Left hindlimb (tissue), 1 donor: ENCODE results near the gene FAM83F.

ENCODE experiments used
- DNase-seq: peaks from one replicate; pipeline ENCODE4 v3.0.0-alpha.2; 2018

Gene FAM83F

DNA sequence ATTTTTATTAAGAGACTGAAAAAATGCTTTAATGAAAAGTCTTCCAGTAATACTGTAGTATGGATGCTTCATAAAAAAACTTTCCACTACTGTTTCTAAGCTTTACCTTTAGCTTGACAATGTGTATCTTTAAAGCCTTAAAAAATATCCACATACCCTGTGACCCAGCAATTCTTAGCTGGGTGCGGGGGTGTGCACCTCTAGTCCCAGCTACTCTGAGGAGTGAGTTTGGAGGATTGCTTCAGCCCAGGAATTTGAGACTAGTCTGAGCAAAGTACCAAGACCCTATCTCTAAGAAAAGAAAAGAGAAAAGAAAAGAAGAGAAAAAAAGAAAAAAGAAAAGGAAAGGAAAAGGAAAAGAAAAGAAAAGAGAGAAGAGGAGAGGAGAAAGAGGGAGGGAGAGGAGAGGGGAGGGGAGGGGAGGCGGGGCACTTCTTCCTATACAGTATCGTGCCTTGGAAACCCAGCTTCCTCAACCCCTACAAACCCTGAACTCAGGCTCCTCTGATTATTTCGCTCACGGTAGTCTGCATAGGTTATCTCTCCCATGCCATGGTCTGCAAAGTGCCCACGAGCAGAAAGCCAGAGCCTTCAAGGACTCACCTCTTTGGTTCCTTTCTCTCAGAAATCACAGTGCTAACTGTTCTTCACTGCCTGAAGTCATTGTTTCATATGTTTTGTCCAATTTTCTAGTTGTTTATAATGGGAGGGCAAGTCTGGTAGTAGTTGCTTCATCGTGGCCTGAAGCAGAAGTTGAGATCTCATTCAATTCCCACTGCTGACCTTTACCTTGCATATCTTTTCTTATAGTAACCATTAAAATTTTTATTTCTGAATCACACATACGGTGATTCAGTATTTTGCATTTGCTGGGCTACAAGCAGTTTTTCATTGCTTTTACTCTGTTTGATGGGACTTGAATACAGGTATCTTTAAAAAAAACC lies 82.2 kb downstream of the FAM83F start:
- no peak for DNase-seq

DNA sequence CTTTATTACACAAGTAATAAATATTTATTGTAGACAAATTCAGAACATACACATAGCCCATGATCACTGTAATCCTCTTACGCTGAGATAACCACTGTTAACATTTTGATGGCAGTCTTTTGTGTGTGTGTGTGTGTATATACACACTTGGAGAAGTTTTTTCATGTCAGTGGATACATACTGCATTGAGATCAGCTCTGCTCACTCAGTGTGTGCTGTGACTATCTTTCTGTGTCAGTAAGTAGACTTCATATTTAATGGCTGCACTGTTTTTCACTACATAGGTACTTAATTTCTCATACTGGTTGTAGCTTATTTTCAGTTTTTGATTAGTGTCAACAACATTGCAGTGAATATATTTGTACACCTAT lies 82.9 kb downstream of the FAM83F start:
- DNase-seq: no peak

DNA sequence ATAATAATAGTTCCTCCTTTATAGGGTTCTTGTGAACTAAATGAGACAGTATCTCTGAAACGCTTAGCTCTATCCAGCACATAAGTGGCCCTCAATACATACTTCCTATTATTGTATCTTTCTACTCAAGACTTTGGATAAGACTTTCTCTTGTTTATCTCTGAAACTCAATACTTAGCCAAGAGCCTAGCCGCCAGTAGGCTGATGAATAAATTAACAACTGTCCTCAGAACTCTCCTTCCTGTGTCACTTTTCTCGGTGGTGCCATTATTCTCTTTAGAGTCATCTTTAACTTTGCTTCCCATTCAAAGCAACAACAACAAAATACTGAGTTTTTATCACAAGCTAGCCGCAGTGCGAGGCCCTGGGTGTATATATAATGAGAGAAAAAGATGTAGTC lies 86.9 kb downstream of the FAM83F start:
- DNase-seq: no peak

DNA sequence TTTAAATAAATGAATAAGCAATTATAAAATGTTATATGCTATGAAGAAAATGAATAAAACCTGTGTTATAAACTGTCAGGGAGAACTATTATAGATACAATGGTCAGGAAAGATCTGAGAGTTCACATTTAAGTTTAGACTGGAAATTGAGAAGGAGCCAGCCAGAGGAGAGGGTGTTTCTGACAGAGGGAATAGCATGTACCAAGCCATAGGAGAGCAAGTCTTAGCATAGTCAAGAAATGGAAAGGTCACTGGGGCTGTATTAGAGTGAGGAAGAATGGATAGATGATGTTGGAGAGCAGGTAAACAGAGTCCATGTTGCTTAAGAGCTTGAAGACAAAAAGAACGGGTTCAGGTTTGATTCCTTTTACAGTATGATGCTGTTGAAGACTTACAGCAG lies 87.4 kb downstream of the FAM83F start:
- DNase-seq: no peak

DNA sequence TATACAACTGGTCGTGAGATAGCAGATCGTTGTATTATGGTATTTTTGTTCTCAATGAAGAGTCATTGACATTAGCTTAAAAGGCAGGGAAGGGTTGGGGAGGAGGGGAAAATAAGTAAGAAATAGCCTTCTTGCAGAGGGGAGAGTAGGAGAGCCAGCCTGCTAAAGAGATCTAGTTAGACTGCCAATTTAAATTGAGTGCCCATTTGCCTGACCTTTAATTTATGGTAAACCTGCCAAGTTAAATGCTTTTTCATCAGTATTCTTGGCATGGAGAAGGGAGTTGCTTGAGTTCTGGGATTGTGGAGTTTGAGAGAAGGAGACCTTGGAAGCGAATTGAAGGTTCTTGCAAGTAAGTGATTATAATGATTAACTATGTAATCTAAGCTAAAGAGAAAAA lies 89.0 kb downstream of the FAM83F start:
- no peak for DNase-seq

DNA sequence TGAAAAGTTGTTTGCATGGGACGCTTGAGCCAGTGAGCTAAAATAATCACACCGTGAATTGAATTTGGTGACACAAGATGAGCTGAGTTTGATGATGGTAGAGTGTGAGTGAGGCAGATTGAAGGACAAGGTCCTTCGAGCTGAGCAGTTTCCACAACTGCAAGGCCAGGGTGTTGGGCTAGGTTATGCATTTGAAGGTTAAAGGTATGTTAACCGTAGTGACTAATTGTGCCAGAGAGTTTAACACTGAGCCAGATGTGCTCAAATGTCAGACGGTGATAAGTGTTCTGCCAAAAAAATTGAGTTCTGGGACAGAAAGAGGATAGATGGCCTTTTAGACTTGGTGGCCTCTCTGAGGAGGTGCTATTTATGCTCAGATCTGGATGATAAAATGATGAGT lies 89.5 kb downstream of the FAM83F start:
- no peak for DNase-seq

DNA sequence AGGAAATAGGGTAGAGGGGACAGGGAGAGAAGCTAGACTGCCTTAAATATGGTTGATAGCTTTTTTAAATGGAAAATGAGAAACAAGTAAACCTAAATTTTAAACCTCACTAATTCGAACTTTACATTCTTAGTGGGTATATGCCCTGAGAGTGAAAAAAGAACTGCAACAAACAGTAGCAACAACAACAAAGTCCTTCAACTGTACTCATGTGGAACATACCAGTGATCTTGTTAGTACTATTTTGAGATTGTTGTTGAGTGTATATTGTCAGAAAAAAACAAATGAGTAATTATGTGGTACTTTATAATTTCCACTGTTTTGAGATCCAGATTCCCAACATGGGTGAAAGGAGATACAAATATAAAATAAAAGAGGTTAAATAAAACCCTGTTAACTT lies 94.1 kb downstream of the FAM83F start:
- no peak for DNase-seq
